Subcutaneous abdominal adipose tissue (tissue), 5 donors: ENCODE results near the gene PIWIL4.
A peak's percentile ranks its signal among the peaks of the same experiment; 100 is the strongest.

Source experiments
- H3K27ac ChIP-seq: one replicate; pipeline ENCODE4 v1.7.0; 2013; ENCODE audit warnings: low read depth, mild to moderate bottlenecking, inconsistent platforms, low read length, moderate library complexity
- H3K27me3 ChIP-seq, 5 donors: one replicate each; pipeline ENCODE4 v1.7.0; 2013; ENCODE audit warnings: low read length in 5 of 5, inconsistent platforms in 1 of 5; ENCODE audit not compliant: control insufficient read depth in 5 of 5, insufficient read depth in 4 of 5
- H3K36me3 ChIP-seq, 5 donors: one replicate each; pipeline ENCODE4 v1.7.0; 2013; ENCODE audit warnings: low read length in 5 of 5; ENCODE audit not compliant: control insufficient read depth in 5 of 5, insufficient read depth in 5 of 5
- H3K4me1 ChIP-seq, 5 donors: one replicate each; pipeline ENCODE4 v1.7.0; 2013; ENCODE audit warnings: low read length in 5 of 5, mild to moderate bottlenecking in 3 of 5, moderate library complexity in 1 of 5; ENCODE audit not compliant: control insufficient read depth in 5 of 5, insufficient read depth in 5 of 5
- H3K4me3 ChIP-seq, 5 donors: one replicate each; pipeline ENCODE4 v1.7.0; 2013; ENCODE audit warnings: low read length in 5 of 5, low read depth in 1 of 5
- H3K9ac ChIP-seq, 5 donors: one replicate each; pipeline ENCODE4 v1.7.0; 2013; ENCODE audit warnings: low read length in 5 of 5, mild to moderate bottlenecking in 4 of 5, moderate library complexity in 3 of 5
- H3K9me3 ChIP-seq, 5 donors: one replicate each; pipeline ENCODE4 v1.7.0; 2013; ENCODE audit warnings: low read length in 5 of 5; ENCODE audit not compliant: control insufficient read depth in 5 of 5
- donor health status: healthy.
- donor health status: healthy.
- donor health status: healthy.
- donor health status: healthy.
- donor health status: healthy.

Gene PIWIL4

DNA sequence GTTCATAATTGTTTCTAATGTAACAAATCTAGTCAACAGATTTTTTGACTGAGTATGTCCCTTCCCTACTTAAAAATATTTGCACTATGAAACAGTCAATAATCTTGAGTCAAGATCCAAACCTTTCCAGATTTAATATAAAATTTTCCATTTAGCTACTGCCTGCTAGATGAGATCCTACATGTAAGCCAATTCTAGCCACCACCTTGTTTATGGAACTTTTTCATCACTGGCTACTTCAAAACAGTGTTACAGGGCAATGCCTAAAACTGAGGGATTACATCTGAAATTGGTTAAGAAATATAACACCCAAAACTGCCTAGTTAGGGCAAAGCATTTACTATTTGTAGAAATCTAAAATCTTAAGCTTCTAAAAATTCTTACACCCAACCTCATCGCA lies 34.0 kb upstream of the PIWIL4 start:
- peak overlapping the region; percentile 45 for H3K27ac ChIP-seq
- H3K4me3 ChIP-seq: no peak overlapping the region
- H3K4me1 ChIP-seq: peaks cover 0 to 29% (median 23%) of the 10 kb centered on the region in 5 donors

GRCh38 chr11:94533696-94534630 lies 33.2 kb upstream of the PIWIL4 start:
- H3K36me3 ChIP-seq: no peaks in the 10 kb centered on the region
- H3K27ac ChIP-seq: peak overlapping the region; percentile 45
- peak overlapping the region in 3 of 5 donors; percentile 0 to 7 (median 2) for H3K9ac ChIP-seq
- no peaks in the 10 kb centered on the region for H3K27me3 ChIP-seq
- peak overlapping the region in 2 of 5 donors; percentile 1 to 30 for H3K4me3 ChIP-seq
- H3K4me1 ChIP-seq: peaks cover 0 to 29% (median 23%) of the 10 kb centered on the region in 5 donors
- H3K9me3 ChIP-seq: no peaks in the 10 kb centered on the region

More for the DNA sequence above, 34.0 kb upstream of the PIWIL4 start:
- H3K9me3 ChIP-seq: no peaks in the 10 kb centered on the region
- H3K36me3 ChIP-seq: no peaks in the 10 kb centered on the region
- peak overlapping the region in 1 of 5 donors; percentile 2 for H3K9ac ChIP-seq
- H3K27me3 ChIP-seq: no peaks in the 10 kb centered on the region

DNA sequence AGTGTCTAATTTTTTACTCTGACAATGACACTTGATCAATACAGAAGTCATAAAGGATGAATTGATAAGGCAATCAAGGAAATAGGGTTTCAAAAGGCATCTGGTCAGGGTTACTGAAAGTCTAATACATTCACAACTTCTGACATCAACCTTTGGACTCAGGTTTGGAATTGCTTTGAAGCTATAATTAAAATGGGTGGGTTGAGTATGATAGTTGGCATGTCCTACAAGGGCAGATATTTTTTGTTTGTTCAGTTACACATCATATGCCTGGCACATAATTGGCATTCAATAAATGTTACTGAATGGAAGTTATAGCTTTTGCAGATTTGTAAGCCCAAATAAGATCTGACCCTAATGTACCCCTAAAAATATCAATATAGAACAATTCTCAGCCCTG lies 30.8 kb upstream of the PIWIL4 start:
- Histone ChIP-seq H3K9me3 (no peaks in the 10 kb centered on the region), H3K36me3 (no peaks in the 10 kb centered on the region), H3K27me3 (no peaks in the 10 kb centered on the region), H3K4me3 (no peak overlapping the region), H3K27ac (no peak overlapping the region), H3K4me1 (peaks cover 0 to 29% (median 23%) of the 10 kb centered on the region in 5 donors), H3K9ac (no peak overlapping the region)

DNA sequence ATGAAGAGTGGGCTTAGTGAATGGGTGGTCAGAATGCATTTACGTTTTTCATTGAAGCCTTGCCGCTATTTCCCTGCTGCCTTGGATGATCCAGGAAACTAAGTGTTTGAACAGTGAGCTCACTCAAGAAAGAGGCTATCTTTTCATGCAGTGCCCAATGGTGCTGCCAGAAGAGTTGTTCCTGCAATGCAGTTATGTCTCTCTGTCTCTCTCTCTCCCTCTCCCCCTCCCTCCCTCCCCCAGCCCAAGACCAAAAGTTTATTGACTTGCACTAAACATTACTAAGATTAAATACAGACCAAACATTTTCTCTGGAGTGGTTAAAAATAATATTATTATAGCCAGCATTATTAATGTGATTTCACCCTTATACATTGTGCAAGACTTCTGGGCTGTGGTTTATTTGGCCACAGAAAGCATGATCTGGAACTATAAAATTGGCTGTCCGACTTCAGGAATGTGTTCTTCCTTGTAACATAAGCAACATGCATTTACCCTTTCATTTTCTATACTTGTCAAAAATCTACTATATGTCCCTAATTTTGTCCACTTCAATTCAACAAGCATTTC lies 30.1 kb upstream of the PIWIL4 start:
- Histone ChIP-seq H3K27ac (no peak overlapping the region), H3K9ac (no peak overlapping the region)

GRCh38 chr11:94539420-94539819 lies 27.7 kb upstream of the PIWIL4 start:
- Histone ChIP-seq H3K27ac (no peak overlapping the region), H3K36me3 (no peaks in the 10 kb centered on the region), H3K4me3 (no peak overlapping the region), H3K9ac (no peak overlapping the region), H3K9me3 (no peaks in the 10 kb centered on the region), H3K27me3 (no peaks in the 10 kb centered on the region), H3K4me1 (peaks cover 0 to 24% (median 19%) of the 10 kb centered on the region in 5 donors)

More for the DNA sequence above, 30.1 kb upstream of the PIWIL4 start:
- Histone ChIP-seq H3K27me3 (no peaks in the 10 kb centered on the region), H3K4me3 (no peak overlapping the region), H3K36me3 (no peaks in the 10 kb centered on the region), H3K9me3 (no peaks in the 10 kb centered on the region), H3K4me1 (peaks cover 0 to 29% (median 23%) of the 10 kb centered on the region in 5 donors)

DNA sequence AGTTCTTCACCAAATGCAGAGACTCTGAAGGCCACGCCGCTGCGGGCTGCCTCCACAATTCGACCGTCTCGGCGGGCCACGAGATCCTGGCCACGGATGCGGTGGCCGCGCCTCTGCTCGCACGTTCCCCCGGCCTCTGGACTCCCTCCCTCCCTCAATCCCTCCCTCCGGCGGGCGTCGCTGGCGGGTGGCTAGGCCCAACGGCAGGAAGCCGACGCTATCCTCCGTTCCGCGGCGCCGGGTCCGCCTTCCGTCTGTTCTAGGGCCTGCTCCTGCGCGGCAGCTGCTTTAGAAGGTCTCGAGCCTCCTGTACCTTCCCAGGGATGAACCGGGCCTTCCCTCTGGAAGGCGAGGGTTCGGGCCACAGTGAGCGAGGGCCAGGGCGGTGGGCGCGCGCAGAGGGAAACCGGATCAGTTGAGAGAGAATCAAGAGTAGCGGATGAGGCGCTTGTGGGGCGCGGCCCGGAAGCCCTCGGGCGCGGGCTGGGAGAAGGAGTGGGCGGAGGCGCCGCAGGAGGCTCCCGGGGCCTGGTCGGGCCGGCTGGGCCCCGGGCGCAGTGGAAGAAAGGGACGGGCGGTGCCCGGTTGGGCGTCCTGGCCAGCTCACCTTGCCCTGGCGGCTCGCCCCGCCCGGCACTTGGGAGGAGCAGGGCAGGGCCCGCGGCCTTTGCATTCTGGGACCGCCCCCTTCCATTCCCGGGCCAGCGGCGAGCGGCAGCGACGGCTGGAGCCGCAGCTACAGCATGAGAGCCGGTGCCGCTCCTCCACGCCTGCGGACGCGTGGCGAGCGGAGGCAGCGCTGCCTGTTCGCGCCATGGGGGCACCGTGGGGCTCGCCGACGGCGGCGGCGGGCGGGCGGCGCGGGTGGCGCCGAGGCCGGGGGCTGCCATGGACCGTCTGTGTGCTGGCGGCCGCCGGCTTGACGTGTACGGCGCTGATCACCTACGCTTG lies 23.2 kb upstream of the PIWIL4 start, which contains the start of gene FUT4:
TSS of gene FUT4 (plus strand) at position 227 of the 951 bp plus-strand sequence. CDS start at position 440, 213 bp downstream.
- peak within 1 kb of the TSS; percentile 59 to 85 (median 76) for H3K4me3 ChIP-seq
- no peaks in the 10 kb centered on the region for H3K9me3 ChIP-seq
- peak within 1 kb of the TSS in 4 of 5 donors; percentile 81 to 91 (median 90) for H3K9ac ChIP-seq
- H3K27me3 ChIP-seq: no peaks in the 10 kb centered on the region
- H3K27ac ChIP-seq: peak within 1 kb of the TSS; percentile 93
- peaks cover 0 to 4% (median 0%) of the 10 kb centered on the region in 5 donors for H3K36me3 ChIP-seq
- peaks cover 0 to 48% (median 43%) of the 10 kb centered on the region in 5 donors for H3K4me1 ChIP-seq

DNA sequence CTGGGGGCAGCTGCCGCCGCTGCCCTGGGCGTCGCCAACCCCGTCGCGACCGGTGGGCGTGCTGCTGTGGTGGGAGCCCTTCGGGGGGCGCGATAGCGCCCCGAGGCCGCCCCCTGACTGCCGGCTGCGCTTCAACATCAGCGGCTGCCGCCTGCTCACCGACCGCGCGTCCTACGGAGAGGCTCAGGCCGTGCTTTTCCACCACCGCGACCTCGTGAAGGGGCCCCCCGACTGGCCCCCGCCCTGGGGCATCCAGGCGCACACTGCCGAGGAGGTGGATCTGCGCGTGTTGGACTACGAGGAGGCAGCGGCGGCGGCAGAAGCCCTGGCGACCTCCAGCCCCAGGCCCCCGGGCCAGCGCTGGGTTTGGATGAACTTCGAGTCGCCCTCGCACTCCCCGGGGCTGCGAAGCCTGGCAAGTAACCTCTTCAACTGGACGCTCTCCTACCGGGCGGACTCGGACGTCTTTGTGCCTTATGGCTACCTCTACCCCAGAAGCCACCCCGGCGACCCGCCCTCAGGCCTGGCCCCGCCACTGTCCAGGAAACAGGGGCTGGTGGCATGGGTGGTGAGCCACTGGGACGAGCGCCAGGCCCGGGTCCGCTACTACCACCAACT lies 22.4 kb upstream of the PIWIL4 start:
- Histone ChIP-seq H3K9ac (peak overlapping the region in 4 of 5 donors; percentile 59 to 90 (median 78)), H3K4me3 (peak overlapping the region in 4 of 5 donors; percentile 72 to 85 (median 80)), H3K27me3 (no peaks in the 10 kb centered on the region), H3K4me1 (peaks cover 0 to 48% (median 46%) of the 10 kb centered on the region in 5 donors), H3K27ac (peak overlapping the region; percentile 93), H3K36me3 (peaks cover 0 to 4% (median 0%) of the 10 kb centered on the region in 5 donors), H3K9me3 (no peaks in the 10 kb centered on the region)

- Histone ChIP-seq H3K27ac (no peak overlapping the region), H3K9ac (peak overlapping the region in 4 of 5 donors; percentile 59 to 90 (median 78)), H3K4me3 (peak overlapping the region; percentile 61 to 85 (median 76)), H3K27me3 (no peaks in the 10 kb centered on the region), H3K4me1 (peaks cover 0 to 53% (median 46%) of the 10 kb centered on the region in 5 donors), H3K36me3 (peaks cover 0 to 4% (median 0%) of the 10 kb centered on the region in 5 donors), H3K9me3 (no peaks in the 10 kb centered on the region)
Measured at GRCh38 chr11:94545264-94546161, 21.7 kb upstream of the PIWIL4 start.
